HG03354 (cell line): ENCODE measurements around the gene TIGD2.
"Not testable (repeated sequence)": the region's sequence is repeated elsewhere in the genome, so short reads cannot be mapped to it uniquely, and the experiment has no call there.

Experiments used
- ATAC-seq: cut with Tn5 transposase; IDR thresholded peaks from one replicate; pipeline ENCODE4 v1.9.1; 2021; ENCODE audit warnings: mild to moderate bottlenecking; ENCODE audit not compliant: unreplicated experiment, poor library complexity, severe bottlenecking

TIGD2 gene

GRCh38 chr4:89117115-89117514 lies 5.8 kb downstream of the TIGD2 start:
- no peak for ATAC-seq

GRCh38 chr4:89119166-89119565 lies 7.8 kb downstream of the TIGD2 start:
- ATAC-seq = no peak

- ATAC-seq = no peak
Observed at GRCh38 chr4:89119836-89120235, 8.5 kb downstream of the TIGD2 start.

- ATAC-seq = no peak
Observed at GRCh38 chr4:89121387-89122068, 10.2 kb downstream of the TIGD2 start.

- no peak for ATAC-seq
Observed at GRCh38 chr4:89123451-89123851, 12.1 kb downstream of the TIGD2 start.

- no peak for ATAC-seq
Observed at GRCh38 chr4:89125901-89126782, 14.8 kb downstream of the TIGD2 start.

GRCh38 chr4:89129080-89129640 lies 17.8 kb downstream of the TIGD2 start:
- ATAC-seq = no peak

- no peak for ATAC-seq
Observed at GRCh38 chr4:89134775-89135319, 23.5 kb downstream of the TIGD2 start.

- no peak for ATAC-seq
Observed at GRCh38 chr4:89136525-89136924, 25.2 kb downstream of the TIGD2 start.

- ATAC-seq = no peak
Observed at GRCh38 chr4:89137231-89137630, 25.9 kb downstream of the TIGD2 start.

- ATAC-seq = no peak
Observed at GRCh38 chr4:89137695-89138094, 26.4 kb downstream of the TIGD2 start.

GRCh38 chr4:89140168-89140759 lies 28.9 kb downstream of the TIGD2 start:
- no peak for ATAC-seq

GRCh38 chr4:89142691-89143669 lies 31.6 kb downstream of the TIGD2 start:
- ATAC-seq = peak; percentile 94

- not testable (repeated sequence) for ATAC-seq
Observed at GRCh38 chr4:89144652-89145051, 33.3 kb downstream of the TIGD2 start.

- no peak for ATAC-seq
Observed at GRCh38 chr4:89146196-89146595, 34.9 kb downstream of the TIGD2 start.

- ATAC-seq = no peak
Observed at GRCh38 chr4:89152972-89153371, 41.6 kb downstream of the TIGD2 start.

GRCh38 chr4:89156174-89156914 lies 45.0 kb downstream of the TIGD2 start:
- no peak for ATAC-seq

GRCh38 chr4:89157488-89158024 lies 46.2 kb downstream of the TIGD2 start:
- no peak for ATAC-seq
